NCI-H82 treated with DMSO at 0.1 percent for 48 hours (cell line): ENCODE results near the gene LMNTD2.

Experiments
- DNase-seq: peaks from one replicate; lab custom pipeline; 2025; ENCODE audit not compliant: unreplicated experiment; lab: John Stamatoyannopoulos, UW

LMNTD2 gene

DNA sequence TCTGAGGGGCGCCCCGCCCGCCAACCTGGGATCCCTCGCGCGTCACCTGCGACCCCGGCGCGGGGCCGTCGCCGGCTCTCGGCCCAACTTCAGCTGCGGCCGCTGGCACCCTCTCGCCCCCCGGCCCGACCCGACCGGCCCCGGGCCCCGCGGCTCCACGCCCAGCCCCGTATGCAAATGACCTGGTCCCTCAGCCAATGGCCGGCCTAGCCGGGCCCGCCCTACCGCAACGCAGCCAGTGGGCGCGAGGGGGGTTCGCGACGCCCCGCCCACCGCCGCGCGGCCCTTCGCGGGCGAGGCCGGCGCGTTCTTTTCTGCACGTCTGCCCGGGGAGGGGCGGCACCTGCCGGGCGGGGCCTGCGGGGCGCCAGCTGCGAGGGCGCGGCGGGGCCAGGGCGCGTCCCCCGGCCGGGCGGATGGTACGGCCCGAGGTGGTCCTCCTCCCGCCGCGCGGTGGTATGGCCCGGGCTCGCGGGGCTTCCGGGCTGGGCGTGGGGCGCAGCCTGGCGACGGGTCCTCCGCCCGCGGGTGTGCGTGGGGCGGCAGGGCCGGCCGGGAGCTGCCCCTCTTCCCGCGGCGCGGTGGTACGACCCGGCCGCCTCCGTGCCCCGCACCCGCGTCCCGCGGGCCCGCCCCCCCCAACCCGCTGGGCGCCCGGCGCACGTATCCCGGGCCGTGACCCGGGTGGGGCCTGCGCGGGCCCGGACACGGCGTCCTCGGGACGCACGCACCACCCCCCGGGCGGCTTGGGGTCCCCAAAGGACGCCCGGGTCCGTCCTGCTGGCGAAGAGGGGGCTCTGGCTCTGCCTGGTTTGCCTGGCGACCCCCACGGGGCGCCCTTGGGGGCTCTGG lies 8.0 kb upstream of the LMNTD2 start:
- peak; percentile 69 for DNase-seq

DNA sequence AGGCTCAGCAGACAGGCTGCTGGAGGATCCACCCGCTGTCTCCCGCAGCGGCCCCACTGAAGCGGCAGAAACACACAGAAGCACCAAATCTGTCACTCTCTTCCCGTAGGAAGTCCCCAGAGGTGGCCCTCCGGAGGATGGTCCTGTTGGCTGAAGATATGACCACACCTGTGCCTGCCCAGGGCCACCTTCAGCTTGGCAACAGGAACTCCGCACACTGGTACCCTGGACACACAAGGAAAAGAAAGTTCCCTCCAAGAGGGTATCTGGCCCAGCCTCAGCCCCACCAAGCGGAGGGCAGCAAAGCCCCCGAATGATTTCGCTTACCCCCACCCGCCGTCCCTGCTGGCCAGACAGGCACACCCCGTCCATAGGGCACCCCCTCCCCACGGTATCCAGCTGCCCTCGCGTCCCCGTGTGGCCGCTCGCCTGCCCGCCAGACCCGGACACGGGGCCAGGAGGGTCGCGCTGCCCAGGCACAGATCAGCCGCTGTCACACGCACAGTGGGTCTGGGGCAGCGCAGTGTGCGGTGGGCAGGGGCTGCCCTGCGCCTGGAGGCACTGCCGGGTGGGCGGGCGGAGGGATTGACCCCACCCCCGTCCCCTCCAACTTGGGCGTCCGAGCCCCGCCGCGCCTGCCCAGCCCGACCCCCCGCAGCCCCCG lies 7.2 kb upstream of the LMNTD2 start:
- DNase-seq = no peak

DNA sequence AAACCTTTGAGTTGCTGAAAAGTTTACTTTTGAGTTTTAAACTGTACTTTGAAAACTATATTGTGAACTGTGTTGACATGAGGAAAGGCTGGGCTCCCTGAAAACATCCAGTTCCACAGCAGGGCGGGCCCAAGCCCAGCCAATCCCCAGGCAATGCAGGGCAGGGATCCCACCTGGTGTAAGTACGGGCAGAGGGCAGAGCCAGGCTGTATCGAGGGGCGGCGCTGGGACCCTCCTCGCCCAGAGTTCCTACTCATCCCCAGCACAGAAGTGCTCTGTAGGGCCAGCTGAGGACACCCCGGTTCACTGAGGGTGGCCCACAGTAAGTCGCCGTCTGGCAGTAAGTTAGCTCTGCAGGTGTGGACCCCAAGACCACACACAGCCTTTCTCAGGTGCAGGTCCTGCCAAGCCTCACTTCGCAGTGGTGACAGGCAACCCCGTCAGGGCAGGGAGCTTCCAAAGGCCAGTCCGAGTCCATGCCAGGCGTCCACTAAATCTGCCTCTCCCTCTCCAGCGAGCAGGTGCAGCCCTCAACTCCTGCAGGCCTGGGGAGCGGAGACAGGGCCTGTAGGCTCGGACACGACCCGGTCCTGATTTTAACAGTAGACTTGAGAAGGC lies 6.6 kb upstream of the LMNTD2 start:
- no peak for DNase-seq

GRCh38 chr11:565921-566509 lies 5.5 kb upstream of the LMNTD2 start:
- no peak for DNase-seq

- DNase-seq = no peak
Observed at GRCh38 chr11:563812-564578, 3.5 kb upstream of the LMNTD2 start.

DNA sequence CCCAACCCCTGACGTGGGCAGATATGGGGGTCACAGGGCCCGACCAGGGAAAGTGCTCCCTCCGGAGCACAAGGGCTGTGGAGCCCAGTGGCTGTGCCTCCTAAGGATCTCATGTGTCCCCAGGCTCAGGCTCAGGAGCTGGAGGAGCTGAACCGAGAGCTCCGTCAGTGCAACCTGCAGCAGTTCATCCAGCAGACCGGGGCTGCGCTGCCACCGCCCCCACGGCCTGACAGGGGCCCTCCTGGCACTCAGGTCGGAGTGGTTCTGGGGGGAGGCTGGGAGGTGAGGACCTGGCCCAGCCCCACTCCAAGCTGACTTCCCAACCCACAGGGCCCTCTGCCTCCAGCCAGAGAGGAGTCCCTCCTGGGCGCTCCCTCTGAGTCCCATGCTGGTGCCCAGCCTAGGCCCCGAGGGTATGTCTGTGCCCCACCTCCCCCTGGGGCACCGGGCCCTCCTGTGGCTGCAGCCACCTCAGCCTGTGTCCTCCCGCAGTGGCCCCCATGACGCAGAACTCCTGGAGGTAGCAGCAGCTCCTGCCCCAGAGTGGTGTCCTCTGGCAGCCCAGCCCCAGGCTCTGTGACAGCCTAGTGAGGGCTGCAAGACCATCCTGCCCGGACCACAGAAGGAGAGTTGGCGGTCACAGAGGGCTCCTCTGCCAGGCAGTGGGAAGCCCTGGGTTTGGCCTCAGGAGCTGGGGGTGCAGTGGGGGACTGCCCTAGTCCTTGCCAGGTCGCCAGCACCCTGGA lies 2.7 kb upstream of the LMNTD2 start:
- no peak for DNase-seq

- DNase-seq = no peak
Observed at GRCh38 chr11:562046-562645, 1.6 kb upstream of the LMNTD2 start.

DNA sequence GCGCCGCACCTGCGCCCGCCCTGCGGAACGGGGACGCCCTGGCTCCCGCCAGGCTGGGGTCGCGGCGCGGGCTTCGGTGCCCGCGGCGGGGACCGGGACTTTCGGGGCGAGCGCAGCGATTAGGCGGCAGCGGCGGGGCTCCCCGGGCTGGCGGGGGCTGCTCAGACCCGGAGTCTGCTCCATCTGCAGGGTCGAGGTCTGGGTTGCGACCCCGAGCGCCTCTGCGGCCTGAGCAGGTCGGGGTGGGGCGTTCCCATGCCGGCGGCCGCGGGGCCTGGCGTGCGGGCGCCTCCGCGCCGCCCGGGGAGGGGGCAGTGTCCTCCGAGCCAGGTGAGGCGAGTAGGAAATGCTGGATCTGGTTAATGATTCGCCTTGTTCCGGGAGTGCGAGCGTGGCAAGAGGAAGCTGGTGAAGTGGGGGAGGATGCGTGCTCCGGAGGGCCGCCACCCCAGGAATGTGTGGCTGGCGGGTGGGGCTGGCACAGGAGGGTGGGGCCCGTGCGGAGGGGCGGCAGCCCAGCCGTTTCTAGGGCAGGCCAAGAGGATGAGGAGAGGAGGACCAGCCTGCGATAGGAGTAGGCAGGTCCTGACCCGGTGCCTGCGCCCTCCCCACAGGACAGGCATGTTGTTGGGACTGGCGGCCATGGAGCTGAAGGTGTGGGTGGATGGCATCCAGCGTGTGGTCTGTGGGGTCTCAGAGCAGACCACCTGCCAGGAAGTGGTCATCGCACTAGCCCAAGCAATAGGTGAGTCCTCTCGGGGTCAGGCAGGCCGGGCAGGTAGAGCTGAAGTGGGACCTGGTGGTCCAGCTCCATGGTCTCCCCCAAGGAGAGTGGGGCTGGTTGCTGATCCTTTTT lies 838 bp upstream of the LMNTD2 start:
- DNase-seq = no peak

GRCh38 chr11:559712-560304 lies 730 bp downstream of the LMNTD2 start:
- no peak for DNase-seq

GRCh38 chr11:559020-559620 lies 1.4 kb downstream of the LMNTD2 start:
- DNase-seq = no peak

GRCh38 chr11:558503-558902 lies 2.0 kb downstream of the LMNTD2 start:
- no peak for DNase-seq

DNA sequence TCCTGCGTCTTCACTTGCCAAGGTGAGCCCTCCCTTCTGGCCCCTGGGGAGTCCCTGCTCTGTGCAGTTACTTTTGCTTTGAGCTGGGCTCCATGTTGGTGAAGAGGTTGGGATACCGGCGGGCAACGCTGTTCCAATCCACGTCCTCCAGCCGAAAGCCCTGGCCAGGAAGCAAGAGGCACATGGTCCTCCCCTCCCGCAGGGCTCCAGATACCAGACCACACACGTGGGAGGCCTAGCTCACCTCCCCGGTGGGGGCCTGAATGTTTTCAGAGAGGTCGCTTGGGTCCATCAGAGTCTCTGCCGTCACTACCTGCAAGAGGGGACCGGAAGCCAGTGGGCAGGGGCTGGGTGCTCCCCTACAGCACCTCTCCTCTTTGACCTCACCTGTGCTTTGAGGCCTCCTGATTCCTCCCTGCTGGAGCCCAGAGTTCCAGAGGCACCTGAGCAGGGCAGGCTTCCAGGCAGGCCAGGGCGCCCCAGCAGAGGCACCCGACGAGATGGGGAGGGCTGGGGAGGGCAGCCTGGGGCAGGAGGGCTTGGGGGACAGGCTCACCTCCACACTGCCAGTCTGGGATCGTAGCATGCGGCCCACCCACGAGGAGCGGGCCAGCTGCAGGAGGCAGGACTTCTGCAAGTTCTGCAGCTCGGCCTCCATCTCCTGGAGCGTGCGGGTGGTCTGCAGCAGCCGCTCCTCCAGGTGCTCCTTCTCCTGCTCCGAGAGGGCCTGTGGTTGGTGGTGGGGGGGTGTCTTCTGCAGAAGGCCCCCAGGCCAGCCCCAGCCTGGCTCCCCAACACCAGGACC lies 3.0 kb downstream of the LMNTD2 start:
- DNase-seq = no peak

DNA sequence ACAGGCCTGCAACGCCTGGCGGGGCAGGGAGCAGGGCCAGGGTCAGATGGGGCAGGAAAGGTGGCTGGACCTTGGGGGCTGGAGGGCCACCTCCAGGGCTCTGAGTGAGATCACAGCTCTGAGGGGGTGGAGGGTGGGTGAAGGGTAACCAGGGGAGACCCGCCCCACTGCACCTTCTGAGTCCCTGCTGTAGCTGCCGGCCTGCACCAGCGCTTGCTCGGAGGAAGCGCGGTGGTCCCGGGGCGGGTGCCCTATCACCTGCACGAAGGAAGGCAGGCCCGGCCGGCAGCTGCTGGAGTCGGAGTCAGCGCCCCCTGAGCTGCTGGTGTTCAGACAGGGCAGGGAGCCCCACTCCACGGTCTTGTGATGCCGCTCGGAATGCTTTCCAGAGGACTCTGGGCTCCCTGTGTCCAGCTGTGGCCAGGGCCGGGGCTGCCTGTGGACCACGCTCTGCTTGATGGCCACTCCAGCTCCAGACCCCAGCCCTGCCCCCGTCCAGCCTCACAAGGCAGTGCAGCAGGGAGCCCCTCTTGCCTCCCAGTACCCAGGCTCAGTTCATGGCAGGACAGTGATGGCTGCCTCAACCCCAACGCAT lies 3.8 kb downstream of the LMNTD2 start:
- no peak for DNase-seq

GRCh38 chr11:555780-556661 lies 4.5 kb downstream of the LMNTD2 start:
- DNase-seq = no peak

GRCh38 chr11:555227-555779 lies 5.2 kb downstream of the LMNTD2 start:
- DNase-seq = no peak
